HepG2 (cell line): ENCODE measurements around the gene LRRC73. TPM values are rescaled to one million over a fixed set of nuclear protein-coding genes. Genes with fewer than 3 reads are reported as not detected.

Experiments used
- ATAC-seq: fragments of 200-7000 bp; cut with Tn5 transposase; 3 replicates; pipeline ENCODE4 v1.9.1; 2020; ENCODE audit warnings: mild to moderate bottlenecking, moderate library complexity
- BruUV-seq: library from RNA; stranded (reverse); fragments of 400-500 nt; replicated peaks from 2 replicates; lab custom pipeline; 2021; lab: Mats Ljungman, UMichigan
- CTCF ChIA-PET: fragments of 300-600 bp; formaldehyde crosslinking; extraction: SDS; loops from one replicate; lab custom pipeline; 2021; ENCODE audit warnings: low total read pairs, inconsistent platforms, low intra/inter-chr PET ratio; lab: Yijun Ruan, JAX
- POLR2A ChIA-PET: fragments of 350-600 bp; sonication (Branson Sonifier 250); formaldehyde crosslinking; loops from one replicate; lab custom pipeline; 2020; ENCODE audit warnings: antibody characterized with exemption, inconsistent platforms; lab: Yijun Ruan, JAX
- DNase-seq: peaks from one replicate; pipeline ENCODE4 v3.0.0-alpha.2; 2015; ENCODE audit warnings: low spot score
- FAIRE-seq: peaks from 3 replicates; lab custom pipeline; 2011; peaks lifted over from hg19 to GRCh38; lab: Jason Lieb, UNC
- H2AFZ ChIP-seq: one replicate; pipeline ENCODE4 v1.6.1; 2011; ENCODE audit warnings: low read length, inconsistent platforms
- H3K27ac ChIP-seq: fragments of 300-600 bp; 3 replicates; pipeline ENCODE4 v1.8.0; 2011; ENCODE audit warnings: mixed run types, mild to moderate bottlenecking, mixed read lengths, low read length, inconsistent platforms; ENCODE audit not compliant: insufficient read depth; ENCODE audit errors: extremely low read length
- H3K27me3 ChIP-seq, 2 experiments: fragments of 200-600 bp in 1 of 2; 2 replicates in 1 of 2; 3 replicates in 1 of 2; pipeline versions ENCODE4 v1.6.0 to v1.8.0; 2011; ENCODE audit warnings: low read length in 2 of 2, mild to moderate bottlenecking in 2 of 2, moderate library complexity in 2 of 2, inconsistent platforms in 1 of 2; ENCODE audit not compliant: insufficient read depth in 2 of 2, control insufficient read depth in 1 of 2
- H3K36me3 ChIP-seq, 2 experiments: fragments of 200-600 bp in 1 of 2; replicated peaks in 1 of 2; 2 replicates in 1 of 2; 3 replicates in 1 of 2; pipeline versions ENCODE4 v1.5.1 to v1.8.0; 2011; ENCODE audit warnings: low read length in 2 of 2, inconsistent platforms in 1 of 2; ENCODE audit not compliant: insufficient read depth in 2 of 2, control insufficient read depth in 1 of 2
- H3K4me1 ChIP-seq: 2 replicates; pipeline ENCODE4 v1.5.1; 2012; ENCODE audit warnings: low read length, inconsistent platforms; ENCODE audit not compliant: insufficient read depth
- H3K4me2 ChIP-seq: 2 replicates; pipeline ENCODE4 v1.6.0; 2011; ENCODE audit warnings: low read depth, low read length, inconsistent platforms
- H3K4me3 ChIP-seq, 3 experiments: fragments of 200-600 bp in 1 of 3; sonication (generic), shearing (Covaris generic) in 1 of 3; replicated peaks in 1 of 3; 2 replicates each; pipeline ENCODE4 v1.5.1; 2011 to 2016; ENCODE audit warnings: low read length in 3 of 3, inconsistent platforms in 2 of 3, low read depth in 2 of 3, mild to moderate bottlenecking in 2 of 3, control low read depth in 1 of 3, mixed read lengths in 1 of 3; ENCODE audit not compliant: insufficient read depth in 1 of 3
- H3K79me2 ChIP-seq: one replicate; pipeline ENCODE4 v1.6.1; 2011; ENCODE audit warnings: low read length, inconsistent platforms; ENCODE audit not compliant: insufficient read depth
- H3K9ac ChIP-seq: 2 replicates; pipeline ENCODE4 v1.6.0; 2011; ENCODE audit warnings: mild to moderate bottlenecking, low read depth, low read length, inconsistent platforms; ENCODE audit not compliant: insufficient read depth
- H3K9me3 ChIP-seq: 2 replicates; pipeline ENCODE4 v1.5.1; 2012; ENCODE audit warnings: mild to moderate bottlenecking, low read length
- H4K20me1 ChIP-seq: 2 replicates; pipeline ENCODE4 v1.6.0; 2011; ENCODE audit warnings: inconsistent platforms, mild to moderate bottlenecking, low read length, moderate library complexity; ENCODE audit not compliant: insufficient read depth
- HNF1A ChIP-seq, 2 experiments: sonication (generic) in 1 of 2; formaldehyde crosslinking in 1 of 2; IDR thresholded peaks; 2 replicates each; pipeline versions ENCODE4 v1.4.0 to v1.6.1; 2016 to 2020; ENCODE audit warnings: borderline replicate concordance in 1 of 2, low read depth in 1 of 2, mild to moderate bottlenecking in 1 of 2, missing genetic modification reagents in 1 of 2
- KMT2A ChIP-seq: sonication (generic); formaldehyde crosslinking; IDR thresholded peaks from 2 replicates; pipeline ENCODE4 v1.4.0; 2020; ENCODE audit warnings: missing genetic modification reagents
- PAXIP1 ChIP-seq: sonication (generic); formaldehyde crosslinking; conservative IDR thresholded peaks from 2 replicates; pipeline ENCODE4 v1.4.0; 2020; ENCODE audit warnings: mild to moderate bottlenecking, missing genetic modification reagents, moderate library complexity
- ZHX2 ChIP-seq, 2 experiments: sonication (generic) in 1 of 2; formaldehyde crosslinking in 1 of 2; IDR thresholded peaks; 2 replicates each; pipeline versions ENCODE4 v1.6.1 to v1.9.0; 2014 to 2022; ENCODE audit warnings: antibody characterized with exemption in 1 of 2, borderline replicate concordance in 1 of 2, inconsistent platforms in 1 of 2, low read depth in 1 of 2, missing genetic modification reagents in 1 of 2
- ZNF251 ChIP-seq: sonication (generic); formaldehyde crosslinking; IDR thresholded peaks from 2 replicates; pipeline ENCODE4 v1.9.0; 2021; ENCODE audit warnings: mild to moderate bottlenecking, missing genetic modification reagents
- ZNF317 ChIP-seq: sonication (generic); formaldehyde crosslinking; IDR thresholded peaks from 2 replicates; pipeline ENCODE4 v1.5.0; 2020; ENCODE audit warnings: mild to moderate bottlenecking, missing genetic modification reagents
- WGBS: methylation state at CpG from one replicate; pipeline ENCODE4 v1.1.6; 2017; ENCODE audit warnings: low lambda C conversion rate; 5-methylcytosine and 5-hydroxymethylcytosine counted together
- in situ Hi-C: cut with HindIII; loops from 2 replicates; pipeline ENCODE4 v1.10.0; 2017; ENCODE audit warnings: low pct_unique_long_range_greater_than_20kb; ENCODE audit not compliant: extremely low pct_ligation_motif_present
- intact Hi-C: fragments of 100-400 bp; cut with micrococcal nuclease; formaldehyde crosslinking; loops from one replicate; pipeline ENCODE4 v1.10.0; 2022; ENCODE audit not compliant: unreplicated experiment
- polyA plus RNA-seq, 8 experiments: library from polyadenylated mRNA; depleted of rRNA in 3 of 8; stranded (reverse) in 7 of 8; unstranded in 1 of 8; fragments of >200 nt; fragmentation: Illumina TruSeq in 4 of 8; extraction: Trizol in 4 of 8; gene quantifications; 2 replicates each; pipeline versions ENCODE4 v1.2.1 to v1.2.3, GENCODE V29; 2011 to 2016; ENCODE audit warnings: low read depth in 4 of 8, missing spikeins in 1 of 8, mixed read lengths in 1 of 8; ENCODE audit not compliant: insufficient read depth in 1 of 8
- total RNA-seq, 5 experiments: library from RNA; depleted of rRNA; stranded (reverse); fragments of >200 nt; fragmentation: Illumina TruSeq; extraction: Trizol; gene quantifications; 2 replicates each; pipeline ENCODE4 v1.2.3, GENCODE V29; 2016; ENCODE audit warnings: low read depth in 1 of 5

Gene LRRC73
- total and polyA plus RNA-seq, 2 of the 13 experiments (the other 11 are each of a cell fraction or from before 2014, with no cell fraction given): 0.11 to 0.12 TPM

GRCh38 chr6:43477235-43478007, 32.7 kb downstream of the LRRC73 start, which contains the start of gene TJAP1:
Gene TJAP1, plus strand, starts transcription at chr6:43477570. Its CDS starts 21,432 bp downstream, at chr6:43499002.
- Histone ChIP-seq H3K9ac (peak within 1 kb of the TSS; percentile 89), H3K4me1 (peaks cover 53% of the 10 kb centered on the region), H3K27me3 (no peaks in the 10 kb centered on the region; a peak in 1 of 5 replicates), H3K9me3 (no peaks in the 10 kb centered on the region), H3K79me2 (peaks cover 39% of the 10 kb centered on the region), H3K4me2 (peak within 1 kb of the TSS; percentile 99), H3K4me3 (peak within 1 kb of the TSS; percentile 78 to 97 (median 81)), H2AFZ (peak within 1 kb of the TSS; percentile 99), H3K27ac (peak within 1 kb of the TSS; percentile 62), H4K20me1 (no peaks in the 10 kb centered on the region), H3K36me3 (no peaks in the 10 kb centered on the region; a peak in 1 of 5 replicates)
- no TSS peak for BruUV-seq
- ATAC-seq: peak; percentile 99
- ChIA-PET POLR2A (interaction anchor here (0.7 to 6.5 kb wide), 16 partner anchors 9 to 493 kb away, joined by 3 to 141 read pairs (median 5); partner anchors contain the start of genes ABCC10, CUL9, DLK2 and LRRC73), CTCF (no interaction called here)
- in situ Hi-C loops (no loop called here), intact Hi-C loops (loop anchor here (2.0 kb wide), 1 partner anchor 13 kb away; no protein-coding TSS in a partner anchor)
- WGBS: under 1% methylated on average over 34 of the region's 34 CpGs
- FAIRE-seq: no peak
- DNase-seq: peak; percentile 80
- TF ChIP-seq ZNF317 (CRISPR knock-in tag): 0 out of 2 replicates have a peak, but pooled peaks have one; percentile 25
- TF ChIP-seq KMT2A (CRISPR knock-in tag): 0 out of 2 replicates have a peak, but pooled peaks have one; percentile 29
- 0 out of 2 replicates have a peak, but pooled peaks have one; percentile 53 for TF ChIP-seq ZNF251 (CRISPR knock-in tag)
- TF ChIP-seq HNF1A (IDR thresholded peaks at IDR 0.05; ENCODE audit: low read depth): no peak
- TF ChIP-seq HNF1A (CRISPR knock-in tag; IDR thresholded peaks at IDR 0.05; ENCODE audit: borderline replicate concordance): 0 out of 2 replicates have a peak, but pooled peaks have one; percentile 39
- peak; percentile 87 for TF ChIP-seq ZHX2 (IDR thresholded peaks at IDR 0.05; ENCODE audit: low read depth)
- TF ChIP-seq ZHX2 (CRISPR knock-in tag; IDR thresholded peaks at IDR 0.05; ENCODE audit: borderline replicate concordance): no peak
- peak; percentile 65 for TF ChIP-seq PAXIP1 (CRISPR knock-in tag)
